Heart left ventricle (tissue), 13 donors: ENCODE results near the gene SORBS2.

ENCODE experiments used
- CTCF ChIP-seq, 12 donors: fragments of 200-600 bp; sonication (generic) in 4 of 12; IDR thresholded peaks; one replicate each; pipeline versions ENCODE4 v1.5.0 to v1.8.0; 2018 to 2022; ENCODE audit warnings: antibody characterized with exemption in 12 of 12, mild to moderate bottlenecking in 5 of 12
- POLR2A ChIP-seq, 2 donors: fragments of 450-650 bp; IDR thresholded peaks; one replicate each; pipeline ENCODE4 v1.6.1; 2017; ENCODE audit warnings: antibody characterized with exemption in 2 of 2, mild to moderate bottlenecking in 2 of 2, moderate library complexity in 2 of 2
- donor health status: ischemic (EF 13 %, LVEDD 7.1; RV severe dilation, severe dysfunction).
- donor health status: DM: no; HTN: yes; CAD: no.
- donor health status: DM: no; HTN: no; CAD: no.
- donor health status: ischemic (EF 25% LVEDD 6.9; RV normal size, moderate dysfunction).
- donor health status: ischemic (EF 25% LVEDD 5.7; RV mildly dilated, moderate dysfunction).
- donor health status: ischemic (EF 35%, LVEDD 5.7; RV mildly dilated, moderate dysfunction).
- donor health status: nonischemic (EF 11% LVEDD 7.7; RV severe dilation, severe dysfunction).
- donor health status: DM: yes; HTN: yes; CAD: no.
- donor health status: PGD.
- donor health status: ischemic (EF 29% LVEDD 5.4; RV normal size, mild dysfunction).
- donor health status: nonischemic (EF 23%, LVEDD 6.1; RV moderate dilation, normal function).

GRCh38 chr4:185817403-185817818, 5.4 kb upstream of the SORBS2 start:
- TF ChIP-seq CTCF (IDR thresholded peaks at IDR 0.05) (no peak), POLR2A (IDR thresholded peaks at IDR 0.05) (no peak)
